Erythroblast (primary cell): ENCODE results near the gene RFC1.

Experiments
- GATA1 ChIP-seq: IDR thresholded peaks from 2 replicates; pipeline ENCODE4 v1.6.1; 2011; ENCODE audit warnings: low read depth, mild to moderate bottlenecking, control low read depth, low read length, moderate library complexity
- POLR2A ChIP-seq: IDR thresholded peaks from 2 replicates; pipeline ENCODE4 v1.6.1; 2011; ENCODE audit warnings: mild to moderate bottlenecking, low read length

GRCh38 chr4:39308611-39309010 lies 57.6 kb downstream of the RFC1 start:
- TF ChIP-seq POLR2A (no peak), GATA1 (no peak)
